IPS-18c (cell line): ENCODE measurements around the gene POP4.

Experiments used
- H3K4me3 ChIP-seq: 2 replicates; pipeline ENCODE4 v1.7.0; 2013; ENCODE audit warnings: low read depth, mild to moderate bottlenecking, low read length, moderate library complexity; ENCODE audit not compliant: insufficient read depth
- H3K9me3 ChIP-seq: one replicate; pipeline ENCODE4 v1.6.1; 2013; ENCODE audit warnings: mild to moderate bottlenecking, low read length, moderate library complexity; ENCODE audit not compliant: control insufficient read depth, insufficient read depth

The POP4 gene

GRCh38 chr19:29664753-29665214, 58.7 kb downstream of the POP4 start:
- peak overlapping the region; percentile 81; the same call in 1 of the 2 replicates for H3K4me3 ChIP-seq
- peaks cover 4% of the 10 kb centered on the region for H3K9me3 ChIP-seq

- Histone ChIP-seq H3K9me3 (peaks cover 4% of the 10 kb centered on the region), H3K4me3 (peak within 1 kb of the TSS; percentile 81)
Measured at GRCh38 chr19:29665215-29665825, 59.2 kb downstream of the POP4 start, which contains the start of gene PLEKHF1. TSS of gene PLEKHF1 (plus strand) at chr19:29665461. CDS start at chr19:29673840, 8,379 bp downstream.

DNA sequence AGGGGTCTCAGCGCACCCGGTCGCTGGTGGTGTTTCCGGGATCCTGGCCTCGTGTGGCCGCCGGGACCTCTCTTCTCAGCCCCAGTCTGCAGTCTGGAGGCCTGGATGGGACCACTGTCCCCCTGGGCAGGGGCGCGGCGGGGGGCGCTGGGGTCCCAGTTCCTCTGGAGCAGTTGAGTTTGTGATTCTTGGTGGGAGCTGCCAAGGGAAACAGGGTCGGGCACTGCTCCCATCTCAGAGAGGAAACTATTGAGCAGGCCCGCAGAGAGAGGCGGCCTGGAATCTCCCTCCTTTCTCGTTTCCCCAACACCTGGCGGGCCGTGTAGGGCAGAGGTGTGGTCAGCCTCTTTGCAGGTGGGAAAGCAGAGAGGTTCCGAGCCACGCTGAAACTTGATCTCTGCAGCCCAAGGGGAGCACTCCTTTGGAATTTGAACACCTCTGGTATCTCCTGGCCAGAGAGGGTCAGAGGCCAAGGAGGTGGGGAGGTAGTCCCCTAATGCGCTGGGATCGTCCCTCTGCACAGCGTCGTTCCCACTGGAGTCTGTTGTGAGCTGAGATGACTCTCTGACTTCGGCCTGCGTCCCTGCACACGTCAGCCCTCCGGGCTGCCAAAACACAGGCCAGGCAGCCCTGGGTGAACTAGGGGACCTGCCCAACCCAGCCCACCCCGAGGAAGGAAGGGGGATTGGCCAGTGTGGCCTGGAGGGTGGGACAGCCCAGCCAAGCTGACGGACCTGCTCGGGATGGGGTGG, 59.9 kb downstream of the POP4 start:
- H3K4me3 ChIP-seq = peak overlapping the region; percentile 81

More for the DNA sequence above, 59.9 kb downstream of the POP4 start:
- peaks cover 4% of the 10 kb centered on the region for H3K9me3 ChIP-seq
